ENCODE results near the gene WDR82.
A peak's percentile ranks its signal among the peaks of the same experiment; 100 is the strongest.

DNA sequence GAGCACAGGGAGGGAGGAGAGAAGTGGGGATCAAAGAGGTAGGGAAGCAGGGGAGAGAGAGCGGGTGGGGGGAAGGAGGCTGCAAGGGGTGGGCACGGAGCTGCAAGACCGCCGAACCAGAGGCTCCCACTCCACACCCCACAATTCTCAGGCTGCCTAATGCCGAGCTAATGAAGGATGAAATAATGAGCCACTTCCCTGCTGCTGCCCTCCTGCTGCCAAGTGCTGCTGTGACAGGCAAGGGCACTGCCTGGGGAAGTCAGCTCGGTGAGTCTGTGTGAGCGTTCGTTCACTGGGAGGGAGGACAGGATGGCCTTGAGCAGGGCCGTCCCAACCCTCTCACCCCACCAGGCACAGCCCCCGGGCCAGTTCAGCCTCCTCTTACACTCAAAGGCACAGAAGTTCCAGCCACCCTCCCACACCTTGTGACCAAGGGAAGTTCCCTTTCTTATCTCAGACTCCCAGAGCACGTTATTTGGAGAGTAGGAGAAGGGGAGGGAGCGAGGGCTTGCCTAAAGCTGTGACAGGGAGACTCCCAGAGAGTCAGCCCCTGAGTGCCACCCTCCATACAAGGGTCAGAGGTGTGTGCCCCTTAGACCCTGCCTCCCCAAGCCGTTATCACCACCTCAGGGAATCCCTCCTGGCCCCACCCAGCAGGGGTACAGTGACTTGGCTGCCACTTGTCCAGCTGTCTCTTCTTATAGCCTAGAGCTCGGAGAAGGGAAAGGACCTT lies 21.6 kb upstream of the WDR82 start:
- TF ChIP-seq, protein P1, sequence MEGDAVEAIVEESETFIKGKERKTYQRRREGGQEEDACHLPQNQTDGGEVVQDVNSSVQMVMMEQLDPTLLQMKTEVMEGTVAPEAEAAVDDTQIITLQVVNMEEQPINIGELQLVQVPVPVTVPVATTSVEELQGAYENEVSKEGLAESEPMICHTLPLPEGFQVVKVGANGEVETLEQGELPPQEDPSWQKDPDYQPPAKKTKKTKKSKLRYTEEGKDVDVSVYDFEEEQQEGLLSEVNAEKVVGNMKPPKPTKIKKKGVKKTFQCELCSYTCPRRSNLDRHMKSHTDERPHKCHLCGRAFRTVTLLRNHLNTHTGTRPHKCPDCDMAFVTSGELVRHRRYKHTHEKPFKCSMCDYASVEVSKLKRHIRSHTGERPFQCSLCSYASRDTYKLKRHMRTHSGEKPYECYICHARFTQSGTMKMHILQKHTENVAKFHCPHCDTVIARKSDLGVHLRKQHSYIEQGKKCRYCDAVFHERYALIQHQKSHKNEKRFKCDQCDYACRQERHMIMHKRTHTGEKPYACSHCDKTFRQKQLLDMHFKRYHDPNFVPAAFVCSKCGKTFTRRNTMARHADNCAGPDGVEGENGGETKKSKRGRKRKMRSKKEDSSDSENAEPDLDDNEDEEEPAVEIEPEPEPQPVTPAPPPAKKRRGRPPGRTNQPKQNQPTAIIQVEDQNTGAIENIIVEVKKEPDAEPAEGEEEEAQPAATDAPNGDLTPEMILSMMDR (IDR thresholded peaks at IDR 0.05): peak in 2 of 4 experiments; percentile 9 to 23
- no peak for TF ChIP-seq POLR2A (IDR thresholded peaks at IDR 0.05)

Measured in uterus (tissue), 2 donors.